HG03520 (cell line): ENCODE data around the gene VPS72.
"Not testable (repeated sequence)": the region's sequence is repeated elsewhere in the genome, so short reads cannot be mapped to it uniquely, and the experiment has no call there.

Experiments
- ATAC-seq: cut with Tn5 transposase; IDR thresholded peaks from one replicate; pipeline ENCODE4 v1.9.1; 2021; ENCODE audit warnings: mild to moderate bottlenecking, moderate library complexity; ENCODE audit not compliant: unreplicated experiment

VPS72 gene

GRCh38 chr1:151189637-151190445 lies at the start of gene VPS72:
TSS of gene VPS72 (minus strand) at chr1:151190197. CDS start at chr1:151190121, 76 bp downstream.
- peak; percentile 89 for ATAC-seq

GRCh38 chr1:151238467-151238739 lies 48.4 kb upstream of the VPS72 start:
- no peak for ATAC-seq

GRCh38 chr1:151237678-151238466 lies 47.9 kb upstream of the VPS72 start:
- ATAC-seq, result no peak

- no peak for ATAC-seq
These were observed 45.2 kb upstream of the VPS72 start for GRCh38 chr1:151235235-151235634.

- ATAC-seq, result no peak
These were observed 32.1 kb upstream of the VPS72 start for GRCh38 chr1:151222130-151222529.

- no peak for ATAC-seq
These were observed 31.6 kb upstream of the VPS72 start for GRCh38 chr1:151221616-151222015.

GRCh38 chr1:151213560-151213959 lies 23.6 kb upstream of the VPS72 start:
- no peak for ATAC-seq

- ATAC-seq, result no peak
These were observed 22.1 kb upstream of the VPS72 start for GRCh38 chr1:151211972-151212705.

- no peak for ATAC-seq
These were observed 20.8 kb upstream of the VPS72 start for GRCh38 chr1:151210830-151211229.

GRCh38 chr1:151205381-151205965 lies 15.5 kb upstream of the VPS72 start:
- ATAC-seq, result not testable (repeated sequence)

GRCh38 chr1:151199873-151200581 lies 10.0 kb upstream of the VPS72 start:
- no peak for ATAC-seq

- peak; percentile 84 for ATAC-seq
These were observed 8.5 kb upstream of the VPS72 start, which contains the start of gene PIP5K1A for GRCh38 chr1:151198254-151199127. TSS of gene PIP5K1A (plus strand) at chr1:151198552. CDS start at chr1:151198997, 445 bp downstream.

GRCh38 chr1:151197863-151198253 lies 7.9 kb upstream of the VPS72 start:
- no peak for ATAC-seq

GRCh38 chr1:151196292-151196800 lies 6.3 kb upstream of the VPS72 start:
- ATAC-seq, result no peak

GRCh38 chr1:151194894-151195594 lies 5.0 kb upstream of the VPS72 start:
- ATAC-seq, result not testable (repeated sequence)

GRCh38 chr1:151193856-151194255 lies 3.9 kb upstream of the VPS72 start:
- no peak for ATAC-seq

GRCh38 chr1:151193304-151193703 lies 3.3 kb upstream of the VPS72 start:
- no peak for ATAC-seq

- no peak for ATAC-seq
These were observed 2.0 kb upstream of the VPS72 start for GRCh38 chr1:151192047-151192446.

GRCh38 chr1:151188667-151189066 lies 1.3 kb downstream of the VPS72 start:
- not testable (repeated sequence) for ATAC-seq
